ENCODE data around the gene ZBTB46.
A peak's percentile ranks its signal among the peaks of the same experiment; 100 is the strongest.

Gene ZBTB46

GRCh38 chr20:63836458-63837344 is 5.6 kb upstream of the ZBTB46 start:
- no peak for DNase-seq

- no peak for DNase-seq
Observed at GRCh38 chr20:63835021-63835858, 4.2 kb upstream of the ZBTB46 start.

- DNase-seq, result no peak
Observed at GRCh38 chr20:63834491-63834880, 3.4 kb upstream of the ZBTB46 start.

GRCh38 chr20:63833776-63834490 is 2.9 kb upstream of the ZBTB46 start:
- no peak for DNase-seq

GRCh38 chr20:63831993-63832686 is 1.1 kb upstream of the ZBTB46 start:
- DNase-seq, result no peak

DNA sequence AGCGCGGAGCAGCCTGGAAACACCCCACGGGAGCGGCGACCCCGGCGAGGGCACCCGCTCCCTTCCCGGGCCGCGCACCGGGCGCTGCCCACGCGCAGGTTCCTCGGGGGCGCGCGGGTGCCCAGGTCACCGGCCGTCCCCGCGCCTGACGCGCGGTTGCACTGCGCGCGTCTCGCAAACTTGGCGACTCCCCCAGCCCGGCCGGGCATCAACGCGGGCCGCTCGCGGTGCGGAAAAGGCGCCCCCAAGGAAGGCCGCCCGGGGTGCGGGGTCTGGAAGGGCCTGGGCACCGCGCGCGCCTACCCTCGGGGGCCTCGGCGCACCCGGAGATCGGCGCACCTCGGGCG is 555 bp upstream of the ZBTB46 start:
- DNase-seq, result no peak

DNA sequence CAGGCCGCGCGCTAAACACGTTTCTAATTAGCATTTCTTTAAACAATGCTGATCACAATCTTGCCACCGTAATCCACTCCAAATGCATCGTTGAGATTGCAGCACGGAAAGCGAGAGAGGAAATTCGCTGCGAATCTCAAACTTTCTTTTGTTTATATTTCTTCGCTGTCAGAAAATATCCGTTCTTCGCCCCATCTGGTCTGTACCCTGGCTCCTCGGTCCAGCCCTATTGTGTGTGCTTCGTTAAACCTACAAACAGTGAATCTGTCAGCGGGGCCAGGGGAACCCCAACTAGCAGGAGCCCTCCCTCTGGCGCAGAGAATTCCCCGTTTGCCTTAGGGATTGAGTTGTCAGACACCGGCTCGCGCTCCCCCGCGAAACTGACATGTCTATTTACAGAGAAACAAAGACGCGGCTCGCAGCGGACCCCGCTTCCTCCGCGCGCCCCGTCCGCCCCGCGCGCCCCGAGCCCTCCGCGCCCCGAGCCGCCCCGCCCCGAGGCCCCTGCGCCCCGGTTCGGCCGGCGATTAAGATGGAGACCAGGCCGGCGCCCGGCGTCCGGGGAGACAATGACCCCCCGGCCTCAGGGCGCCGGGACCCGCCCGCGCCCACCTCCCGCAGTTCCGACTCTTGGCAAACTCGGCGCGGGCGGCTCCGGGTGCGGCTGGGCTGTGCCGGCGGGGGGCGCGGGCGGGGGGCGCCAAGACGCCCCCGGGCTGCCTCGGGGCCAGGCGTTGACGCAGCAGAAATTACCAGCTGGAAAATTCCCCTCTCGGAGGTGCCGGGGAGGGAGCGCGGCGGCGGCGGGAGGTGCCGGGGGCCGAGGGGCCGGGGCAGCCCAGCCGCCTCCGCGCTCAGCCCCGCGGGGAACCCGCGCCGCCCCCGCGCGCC is 874 bp downstream of the ZBTB46 start:
- peak; percentile 13 for DNase-seq

GRCh38 chr20:63829603-63829944 is 1.5 kb downstream of the ZBTB46 start:
- DNase-seq, result no peak

- DNase-seq, result no peak
Observed at GRCh38 chr20:63828951-63829350, 2.1 kb downstream of the ZBTB46 start.

GRCh38 chr20:63828545-63828944 is 2.5 kb downstream of the ZBTB46 start:
- DNase-seq, result no peak

DNA sequence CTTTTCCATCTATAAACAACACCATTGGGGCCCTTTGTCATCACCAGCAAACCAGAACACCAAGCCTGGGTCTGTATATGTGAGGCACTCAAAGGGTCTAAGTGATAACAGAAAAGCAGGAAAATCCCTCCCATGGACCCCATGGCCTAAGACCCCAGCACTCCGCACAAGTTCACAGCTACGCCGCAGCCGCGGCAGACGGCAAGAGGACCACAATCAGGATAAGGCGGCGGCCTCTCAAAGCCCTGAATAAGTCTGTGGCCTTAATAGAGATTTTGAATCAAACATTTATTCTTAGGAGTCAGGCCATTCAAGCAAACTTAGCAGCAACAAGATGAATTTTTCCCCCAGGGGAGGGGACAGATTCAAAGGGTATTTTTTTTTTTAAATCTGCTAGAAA is 2.9 kb downstream of the ZBTB46 start:
- DNase-seq, result no peak

DNA sequence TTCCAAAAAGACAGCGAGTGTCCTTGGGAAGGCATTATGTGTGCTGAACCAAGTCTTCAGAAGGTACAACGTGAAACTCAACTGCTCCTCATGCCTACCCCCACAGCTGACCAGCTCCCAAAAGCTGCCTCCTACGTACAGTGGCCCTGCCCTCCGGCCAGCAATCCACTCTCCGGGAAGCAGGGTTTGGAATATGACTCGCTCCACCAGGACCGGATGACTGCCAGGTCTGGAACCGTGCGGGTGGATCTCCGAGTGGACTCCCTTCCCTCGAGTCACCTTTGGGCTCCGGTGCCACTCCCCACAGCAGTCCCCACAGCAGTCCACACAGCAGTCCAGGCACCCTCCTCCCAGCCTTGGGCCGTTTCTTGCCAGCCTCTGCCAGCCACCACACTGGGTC is 4.3 kb downstream of the ZBTB46 start:
- no peak for DNase-seq

GRCh38 chr20:63825331-63826118 is 5.5 kb downstream of the ZBTB46 start:
- DNase-seq, result no peak

DNA sequence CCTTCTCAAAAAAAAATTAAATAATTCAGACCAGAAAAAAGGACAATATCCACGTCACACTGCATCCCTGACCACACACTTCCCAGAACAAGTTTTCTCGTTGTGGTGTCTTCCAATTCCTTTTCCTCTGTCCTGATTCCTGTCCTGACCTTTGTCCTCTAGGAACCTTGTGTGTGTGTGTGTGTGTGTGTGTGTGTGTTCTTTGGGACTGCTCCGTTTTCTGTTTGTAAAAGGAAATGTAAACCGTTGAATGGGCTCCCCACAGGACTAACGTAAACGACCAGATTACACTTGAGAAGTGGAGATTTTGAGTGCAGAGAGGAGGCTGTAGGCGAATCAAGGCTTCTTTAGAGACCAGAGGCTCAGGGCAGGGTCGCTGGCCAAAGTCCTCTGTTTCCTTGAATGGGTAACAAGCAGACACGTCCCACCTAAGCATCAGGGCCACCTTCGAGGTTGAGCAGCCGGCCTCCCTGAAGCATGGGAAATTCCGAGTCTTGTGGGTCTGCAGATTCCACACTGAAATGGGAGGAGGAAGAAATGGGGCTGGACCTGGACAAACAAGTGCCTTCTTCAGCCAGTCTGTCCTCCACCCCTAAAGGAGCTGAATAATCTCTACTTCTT is 7.3 kb downstream of the ZBTB46 start:
- DNase-seq, result no peak

- no peak for DNase-seq
Observed at GRCh38 chr20:63822276-63822696, 8.8 kb downstream of the ZBTB46 start.

- no peak for DNase-seq
Observed at GRCh38 chr20:63821811-63822210, 9.3 kb downstream of the ZBTB46 start.

DNA sequence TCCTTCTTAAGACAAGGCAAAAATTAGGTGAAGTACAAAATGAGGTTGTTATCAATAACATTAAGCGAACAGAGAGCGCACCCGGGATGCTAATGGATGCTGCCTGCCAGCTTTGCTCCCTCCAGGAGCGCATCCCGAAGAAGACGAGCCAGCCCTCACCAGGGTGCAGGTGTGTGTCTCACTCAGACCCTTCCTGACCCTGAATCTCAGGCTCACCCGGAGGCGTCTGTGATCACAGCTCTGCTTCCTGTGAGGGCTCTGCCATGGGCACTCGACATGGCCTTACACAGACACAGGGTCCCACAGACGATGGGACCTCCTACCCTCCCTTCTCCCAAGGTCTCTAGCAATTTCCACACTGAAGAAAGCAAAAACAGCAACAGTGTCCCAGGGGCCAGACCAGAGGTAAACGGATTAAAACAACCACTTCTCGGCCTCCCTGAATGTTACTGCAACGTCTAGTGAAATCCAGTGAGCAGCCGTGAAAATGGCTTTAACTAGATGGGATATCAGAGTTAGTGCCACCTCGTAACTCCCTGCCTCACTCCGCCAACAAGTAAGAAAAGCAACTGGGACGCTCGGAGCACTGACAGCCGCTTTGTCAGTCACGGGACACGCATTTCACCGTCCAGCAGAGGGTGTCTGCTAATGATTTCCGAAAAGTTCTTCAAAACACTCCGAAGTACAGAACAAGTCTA is 11.7 kb downstream of the ZBTB46 start:
- DNase-seq, result peak; percentile 28

DNA sequence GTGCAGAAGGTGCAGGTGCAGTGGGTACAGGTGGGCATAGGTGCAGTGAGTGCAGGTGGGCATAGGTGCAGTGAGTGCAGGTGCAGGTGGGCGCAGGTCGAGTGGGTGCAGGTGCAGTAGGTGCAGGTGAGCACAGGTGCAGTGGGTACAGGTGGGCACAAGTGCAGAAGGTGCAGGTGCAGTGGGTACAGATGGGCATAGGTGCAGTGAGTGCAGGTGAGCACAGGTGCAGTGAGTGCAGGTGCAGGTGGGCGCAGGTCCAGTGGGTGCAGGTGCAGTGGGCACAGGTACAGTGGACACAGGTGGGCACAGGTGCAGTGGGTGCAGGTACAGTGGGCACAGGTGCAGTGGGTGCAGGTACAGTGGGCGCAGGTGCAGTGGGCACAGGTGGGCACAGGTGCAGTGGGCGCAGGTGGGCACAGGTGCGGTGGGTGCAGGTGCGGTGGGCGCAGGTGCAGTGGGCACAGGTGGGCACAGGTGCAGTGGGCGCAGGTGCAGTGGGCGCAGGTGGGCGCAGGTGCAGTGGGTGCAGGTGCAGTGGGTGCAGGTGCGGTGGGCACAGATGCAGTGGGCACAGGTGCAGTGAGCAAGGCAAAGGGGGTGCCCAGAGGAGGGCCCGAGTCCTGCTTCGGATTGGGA is 15.3 kb downstream of the ZBTB46 start:
- DNase-seq, result no peak

DNA sequence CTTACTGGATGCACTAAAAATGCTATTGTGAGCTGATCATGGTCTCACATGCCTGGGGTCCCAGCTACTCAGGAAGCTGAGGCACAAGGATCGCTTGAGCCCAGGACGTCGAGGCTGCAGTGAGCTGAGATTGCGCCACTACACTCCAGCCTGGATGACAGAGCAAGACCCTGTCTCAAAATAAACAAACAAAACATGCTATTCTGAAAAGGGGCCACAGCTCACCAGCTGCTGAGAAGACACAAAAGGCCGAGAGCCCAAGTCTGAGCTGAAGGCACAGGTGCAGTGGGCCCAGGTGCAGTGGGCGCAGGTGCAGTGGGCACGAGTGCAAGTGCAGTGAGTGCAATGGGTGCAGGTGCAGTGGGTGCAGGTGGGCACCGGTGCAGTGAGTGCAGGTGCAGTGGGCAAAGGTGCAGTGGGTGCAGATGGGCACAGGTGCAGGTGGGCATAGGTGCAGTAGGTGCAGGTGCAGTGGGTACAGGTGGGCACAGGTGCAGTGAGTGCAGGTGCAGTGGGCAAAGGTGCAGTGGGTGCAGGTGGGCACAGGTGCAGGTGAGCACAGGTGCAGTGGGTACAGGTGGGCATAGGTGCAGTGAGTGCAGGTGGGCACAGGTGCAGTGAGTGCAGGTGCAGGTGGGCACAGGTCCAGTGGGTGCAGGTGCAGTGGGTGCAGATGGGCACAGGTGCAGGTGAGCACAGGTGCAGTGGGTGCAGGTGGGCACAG is 16.0 kb downstream of the ZBTB46 start:
- DNase-seq, result no peak

All from CD4-positive, alpha-beta T cell treated with Interleukin-10 for 1 hour (primary cell).